Measurements from ENCODE around the gene ABCF3. TPM values are rescaled to one million over a fixed set of nuclear protein-coding genes. Genes with fewer than 3 reads are reported as not detected.

The ABCF3 gene
- total and polyA plus RNA-seq, 2 donors (not counting 3 experiments of a cell fraction or from before 2014, with no cell fraction given): 68.8 to 73.4 TPM

- Histone ChIP-seq H3K27me3 (ENCODE audit: control insufficient read depth in 2 of 2, insufficient read depth in 2 of 2, low read length in 2 of 2) (peaks cover 7% of the 10 kb centered on the region in 2 experiments), H3K9ac (replicated peaks; ENCODE audit: extremely low read depth, insufficient read depth, low read length) (no peak overlapping the region), H3K4me1 (ENCODE audit: control insufficient read depth, extremely low read depth, insufficient read depth, low read length) (no peaks in the 10 kb centered on the region), H3K9me3 (replicated peaks; ENCODE audit: control insufficient read depth, insufficient read depth, low read length) (no peaks in the 10 kb centered on the region), H3K36me3 (ENCODE audit: control insufficient read depth in 2 of 2, extremely low read depth in 1 of 2, insufficient read depth in 2 of 2, low read length in 2 of 2) (no peaks in the 10 kb centered on the region), H2AFZ (ENCODE audit: low read depth, low read length) (no peak overlapping the region), H3K9me1 (replicated peaks; ENCODE audit: control insufficient read depth, extremely low read depth, insufficient read depth, low read length) (no peaks in the 10 kb centered on the region), H3K27ac (ENCODE audit: insufficient read depth, low read depth, low read length) (no peak overlapping the region), H4K20me1 (replicated peaks; ENCODE audit: control insufficient read depth, extremely low read depth, insufficient read depth, low read length) (no peaks in the 10 kb centered on the region), H3K4me3 (replicated peaks in 1 of 3; ENCODE audit: insufficient read depth in 1 of 3, low read depth in 1 of 3, low read length in 3 of 3) (no peak overlapping the region), H3K79me2 (ENCODE audit: control insufficient read depth, insufficient read depth, low read length) (no peaks in the 10 kb centered on the region), H3K4me2 (ENCODE audit: insufficient read depth, low read length) (no peak overlapping the region)
- CTCF ChIA-PET: interaction anchor here (0.5 to 1.4 kb wide), 4 partner anchors 13 to 308 kb away, joined by 3 to 5 read pairs (median 3); no protein-coding TSS in a partner anchor
- DNase-seq (ENCODE audit: low read depth, low spot score) (no peak), FAIRE-seq (no peak)
- POLR2A ChIA-PET: no interaction called here
- intact Hi-C loops (cut with micrococcal nuclease): no loop called here
- TF ChIP-seq MAX (IDR thresholded peaks at IDR 0.05; ENCODE audit: insufficient read depth, insufficient read length): no peak
- TF ChIP-seq EZH2 (IDR thresholded peaks at IDR 0.05; ENCODE audit: borderline replicate concordance, low read depth, low read length, severe bottlenecking): no peak
- no peak for TF ChIP-seq POLR2AphosphoS5 (IDR thresholded peaks at IDR 0.05; ENCODE audit: insufficient read depth, low read depth, low read length)
- TF ChIP-seq CTCF (IDR thresholded peaks at IDR 0.05; ENCODE audit: extremely low read depth in 1 of 2, insufficient read depth in 1 of 2, low read depth in 1 of 2, low read length in 2 of 2): no peak
- TF ChIP-seq MYC (IDR thresholded peaks at IDR 0.05; ENCODE audit: low read depth, low read length): no peak
- no peak for TF ChIP-seq JUN (IDR thresholded peaks at IDR 0.05; ENCODE audit: borderline replicate concordance, insufficient read depth, insufficient read length, low read depth)
- TF ChIP-seq FOS (IDR thresholded peaks at IDR 0.05; ENCODE audit: borderline replicate concordance, insufficient read depth, low read length): no peak
- BruUV-seq (replicated peaks): no TSS peak
- dilution Hi-C loops (cut with MboI; ENCODE audit: extremely low pct_ligation_motif_present, low sequenced_read_pairs): no loop called here
Observed at GRCh38 chr3:184203526-184203925, 17.5 kb downstream of the ABCF3 start.
